Measurements from ENCODE around the gene CST9L.

GRCh38 chr20:23569570-23569969 is 1.3 kb upstream of the CST9L start:
- TF ChIP-seq CTCF (IDR thresholded peaks at IDR 0.05; ENCODE audit: low read depth, low read length, missing input control) (no peak), EGR1 (IDR thresholded peaks at IDR 0.05; ENCODE audit: low read depth in 2 of 2) (no peak), RAD21 (IDR thresholded peaks at IDR 0.05) (no peak), ATF3 (IDR thresholded peaks at IDR 0.05) (no peak), SP1 (IDR thresholded peaks at IDR 0.05) (no peak), TAF1 (conservative IDR thresholded peaks at IDR 0.05) (no peak), FOXA1 (IDR thresholded peaks at IDR 0.05) (no peak), MAX (IDR thresholded peaks at IDR 0.05) (no peak), REST (IDR thresholded peaks at IDR 0.05) (no peak), GABPA (IDR thresholded peaks at IDR 0.05 in 1 of 2, conservative IDR thresholded peaks at IDR 0.05 in 1 of 2) (no peak), YY1 (IDR thresholded peaks at IDR 0.05) (no peak), JUND (IDR thresholded peaks at IDR 0.05) (no peak)

Data from liver (tissue), 3 donors.